ENCODE data around the gene BCHE. TPM values are rescaled to one million over a fixed set of nuclear protein-coding genes. Genes with fewer than 3 reads are reported as not detected.

The BCHE gene
- total RNA-seq, 4 donors from 2014 or later, result 0.44 to 6.6 (median 1.6) TPM

- no peaks in the 10 kb centered on the region for H3K9me3 ChIP-seq
- no peaks in the 10 kb centered on the region for H3K4me1 ChIP-seq
- 52 to 60% methylated on average over 1 of the region's 1 CpG for WGBS, 2 donors
- TF ChIP-seq, protein P1, sequence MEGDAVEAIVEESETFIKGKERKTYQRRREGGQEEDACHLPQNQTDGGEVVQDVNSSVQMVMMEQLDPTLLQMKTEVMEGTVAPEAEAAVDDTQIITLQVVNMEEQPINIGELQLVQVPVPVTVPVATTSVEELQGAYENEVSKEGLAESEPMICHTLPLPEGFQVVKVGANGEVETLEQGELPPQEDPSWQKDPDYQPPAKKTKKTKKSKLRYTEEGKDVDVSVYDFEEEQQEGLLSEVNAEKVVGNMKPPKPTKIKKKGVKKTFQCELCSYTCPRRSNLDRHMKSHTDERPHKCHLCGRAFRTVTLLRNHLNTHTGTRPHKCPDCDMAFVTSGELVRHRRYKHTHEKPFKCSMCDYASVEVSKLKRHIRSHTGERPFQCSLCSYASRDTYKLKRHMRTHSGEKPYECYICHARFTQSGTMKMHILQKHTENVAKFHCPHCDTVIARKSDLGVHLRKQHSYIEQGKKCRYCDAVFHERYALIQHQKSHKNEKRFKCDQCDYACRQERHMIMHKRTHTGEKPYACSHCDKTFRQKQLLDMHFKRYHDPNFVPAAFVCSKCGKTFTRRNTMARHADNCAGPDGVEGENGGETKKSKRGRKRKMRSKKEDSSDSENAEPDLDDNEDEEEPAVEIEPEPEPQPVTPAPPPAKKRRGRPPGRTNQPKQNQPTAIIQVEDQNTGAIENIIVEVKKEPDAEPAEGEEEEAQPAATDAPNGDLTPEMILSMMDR (IDR thresholded peaks at IDR 0.05), result peak in 2 of 6 experiments; percentile 16 to 38
- TF ChIP-seq POLR2A (IDR thresholded peaks at IDR 0.05), result no peak
- DNase-seq, result no peak
- H3K36me3 ChIP-seq, result no peaks in the 10 kb centered on the region
- no peak overlapping the region for H3K27ac ChIP-seq
- intact Hi-C loops (cut with DNase I), result no loop called here
- H3K27me3 ChIP-seq, result no peaks in the 10 kb centered on the region
- no peak overlapping the region for H3K4me3 ChIP-seq (replicated peaks in 1 of 3)
Observed at GRCh38 chr3:165854696-165855095, 17.5 kb upstream of the BCHE start.

DNA sequence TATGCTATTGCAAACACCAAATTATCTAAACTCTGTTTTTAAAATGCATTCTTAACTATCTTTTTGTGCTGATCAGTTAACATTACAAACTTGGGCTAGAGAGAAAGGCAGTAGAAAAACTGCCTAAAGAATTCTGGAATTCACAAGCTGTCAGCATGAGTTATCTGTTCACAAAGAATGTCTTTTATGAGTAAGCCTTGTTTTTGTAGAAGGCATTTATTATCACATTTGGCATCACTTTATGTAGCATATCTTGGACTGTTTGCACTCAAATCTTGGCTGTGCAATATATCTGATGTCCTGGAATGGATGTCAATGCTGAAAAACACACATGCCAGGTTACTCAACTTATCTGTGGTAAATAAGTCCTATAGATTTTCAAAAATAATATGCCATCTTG, 15.5 kb upstream of the BCHE start:
- Histone ChIP-seq H3K4me1 (no peaks in the 10 kb centered on the region), H3K9me3 (no peaks in the 10 kb centered on the region), H3K27me3 (no peaks in the 10 kb centered on the region), H3K4me3 (replicated peaks in 1 of 3) (no peak overlapping the region), H3K36me3 (no peaks in the 10 kb centered on the region), H3K27ac (no peak overlapping the region)
- TF ChIP-seq, protein P1 (IDR thresholded peaks at IDR 0.05), result no peak
- no peak for TF ChIP-seq POLR2A (IDR thresholded peaks at IDR 0.05)
- no peak for DNase-seq
- intact Hi-C loops (cut with DNase I), result no loop called here

DNA sequence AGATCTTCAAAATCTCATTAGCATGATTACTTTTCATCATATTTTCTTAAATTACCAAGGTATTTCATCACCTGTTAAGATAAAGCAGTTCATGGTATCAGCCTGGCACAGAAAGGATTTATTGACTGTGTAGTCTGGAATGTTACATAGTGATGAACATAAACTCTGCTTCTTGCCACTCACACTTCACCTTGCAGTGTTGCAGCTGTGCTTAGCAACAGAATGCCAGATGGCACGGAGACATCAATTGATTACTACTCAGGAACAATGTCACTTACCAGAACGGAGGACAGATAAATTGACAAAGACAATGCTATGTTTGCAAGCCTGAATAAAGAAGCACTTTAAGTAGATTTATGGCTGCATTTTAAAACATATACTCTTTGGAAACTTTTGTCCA, 15.0 kb upstream of the BCHE start:
- WGBS, 2 donors, result 54 to 61% methylated on average over 2 of the region's 2 CpGs
- intact Hi-C loops (cut with DNase I), result no loop called here
- no peaks in the 10 kb centered on the region for H3K4me1 ChIP-seq
- no peak overlapping the region for H3K4me3 ChIP-seq (replicated peaks in 1 of 3)
- no peak for TF ChIP-seq POLR2A (IDR thresholded peaks at IDR 0.05)
- TF ChIP-seq, protein P1 (IDR thresholded peaks at IDR 0.05), result no peak
- H3K36me3 ChIP-seq, result no peaks in the 10 kb centered on the region
- H3K27me3 ChIP-seq, result no peaks in the 10 kb centered on the region
- H3K27ac ChIP-seq, result no peak overlapping the region
- no peak for DNase-seq
- no peaks in the 10 kb centered on the region for H3K9me3 ChIP-seq

- TF ChIP-seq, protein P1 (IDR thresholded peaks at IDR 0.05), result no peak
- no peak for TF ChIP-seq POLR2A (IDR thresholded peaks at IDR 0.05)
- Histone ChIP-seq H3K9me3 (no peaks in the 10 kb centered on the region), H3K4me3 (replicated peaks in 1 of 3) (no peak overlapping the region), H3K36me3 (no peaks in the 10 kb centered on the region), H3K4me1 (no peaks in the 10 kb centered on the region), H3K27me3 (no peaks in the 10 kb centered on the region), H3K27ac (no peak overlapping the region)
- no peak for DNase-seq
- 95 to 96% methylated on average over 6 of the region's 6 CpGs for WGBS, 2 donors
- intact Hi-C loops (cut with DNase I), result no loop called here
Observed at GRCh38 chr3:165846056-165846455, 8.8 kb upstream of the BCHE start.

- WGBS, 2 donors, result 64 to 71% methylated on average over 9 of the region's 9 CpGs
- intact Hi-C loops (cut with DNase I), result no loop called here
- Histone ChIP-seq H3K36me3 (no peaks in the 10 kb centered on the region), H3K27me3 (no peaks in the 10 kb centered on the region), H3K9me3 (no peaks in the 10 kb centered on the region), H3K4me3 (replicated peaks in 1 of 3) (no peak overlapping the region), H3K4me1 (no peaks in the 10 kb centered on the region), H3K27ac (no peak overlapping the region)
- TF ChIP-seq, protein P1 (IDR thresholded peaks at IDR 0.05), result no peak
- no peak for TF ChIP-seq POLR2A (IDR thresholded peaks at IDR 0.05)
- DNase-seq, result no peak
Observed at GRCh38 chr3:165839296-165840076, 2.3 kb upstream of the BCHE start.

All from thyroid gland (tissue), 4 donors.